T-helper 22 cell (primary cell): ENCODE results near the gene CERT1.
"Not testable (repeated sequence)": the region's sequence is repeated elsewhere in the genome, so short reads cannot be mapped to it uniquely, and the experiment has no call there.

Experiments used
- DNase-seq: peaks from one replicate; pipeline ENCODE4 v3.0.0-alpha.2; 2020; ENCODE audit warnings: low read depth

CERT1 gene

DNA sequence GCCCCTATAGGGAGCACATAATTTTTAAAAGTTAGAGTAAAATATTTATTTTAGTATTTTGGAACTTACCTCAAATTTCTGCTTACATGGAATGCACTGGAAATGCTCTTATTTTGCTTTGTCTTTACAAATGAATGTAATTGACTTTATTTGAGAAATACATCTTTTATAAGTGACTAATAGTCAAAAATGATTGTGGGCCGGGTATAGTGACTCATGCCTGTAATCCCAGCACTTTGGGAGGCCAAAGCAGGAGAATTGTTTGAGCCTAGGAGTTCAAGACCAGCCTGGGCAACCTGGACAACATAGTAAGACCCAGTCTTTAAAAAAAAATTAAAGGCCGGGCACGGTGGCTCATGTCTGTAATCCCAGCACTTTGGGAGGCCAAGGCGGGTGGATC lies 168.6 kb downstream of the CERT1 start:
- DNase-seq, result no peak

DNA sequence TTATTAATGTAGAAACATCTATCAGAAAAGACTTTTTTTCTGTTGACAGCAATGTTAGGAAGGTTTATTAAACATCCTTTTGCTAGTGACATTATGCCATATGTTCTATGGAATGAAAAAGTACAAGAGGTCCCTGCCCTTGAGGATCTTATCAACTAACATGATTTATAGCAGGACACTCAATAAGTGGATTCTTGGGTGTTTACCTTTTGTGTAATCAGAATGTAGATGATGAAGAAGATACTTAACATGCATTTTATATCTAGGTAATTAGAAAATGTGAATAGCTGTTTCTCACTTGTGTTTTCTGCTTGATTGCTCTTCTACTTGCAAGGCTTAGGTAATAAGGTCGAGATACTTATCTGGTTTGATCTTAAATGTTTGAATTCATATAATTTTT lies 169.5 kb downstream of the CERT1 start:
- DNase-seq, result no peak

DNA sequence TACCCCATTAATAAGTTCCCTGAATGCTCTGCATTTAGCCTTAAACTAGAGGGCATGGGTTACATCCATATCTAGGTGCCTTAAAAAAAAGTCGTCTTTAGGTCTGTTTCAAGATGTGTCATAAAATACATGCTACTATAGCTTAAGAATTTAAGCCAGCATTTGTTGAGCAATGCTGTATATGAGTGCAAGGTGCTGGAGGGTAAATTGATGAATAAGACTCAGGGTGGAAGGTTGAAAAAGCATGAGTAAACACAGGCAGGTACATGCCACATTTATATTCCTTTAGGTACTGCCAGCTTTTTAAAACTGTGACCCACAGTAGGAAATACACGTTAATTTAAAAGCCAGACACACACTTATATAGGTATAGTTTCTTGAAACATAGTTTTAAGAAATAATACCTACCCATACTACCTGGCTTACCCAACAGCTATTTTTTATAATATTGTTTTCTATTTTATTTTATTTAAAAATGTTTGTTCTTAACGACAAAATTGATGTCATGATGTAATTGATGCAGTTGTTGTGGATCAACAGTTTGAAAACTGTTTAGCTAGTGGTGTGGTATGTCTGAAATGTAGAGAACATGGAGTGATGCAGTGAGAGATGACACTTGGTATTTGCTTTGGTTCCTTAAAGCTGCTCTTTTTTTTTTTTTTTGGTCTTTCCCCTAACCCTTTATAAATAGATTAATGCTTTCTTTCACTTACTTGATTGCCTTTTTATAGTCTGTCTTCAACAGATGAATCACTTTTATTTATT lies 170.5 kb downstream of the CERT1 start:
- no peak for DNase-seq

DNA sequence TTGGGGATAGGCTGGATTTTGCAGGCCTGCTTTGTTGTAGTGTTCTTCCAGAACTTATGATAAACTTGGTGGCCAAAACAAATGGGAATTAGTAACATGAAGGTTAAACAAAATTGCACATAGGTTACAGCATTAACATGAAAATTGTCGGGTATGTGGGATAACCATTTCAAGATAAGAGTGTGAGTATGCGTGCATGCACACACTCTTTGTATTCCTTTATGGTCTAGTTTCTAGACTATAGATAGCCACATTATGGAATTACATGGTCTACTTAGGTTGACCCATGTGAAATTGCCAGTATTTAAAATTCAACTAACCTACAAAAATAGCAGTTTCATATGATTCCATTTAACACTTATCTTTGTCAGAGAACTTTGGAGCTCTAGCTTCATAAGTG lies 173.0 kb downstream of the CERT1 start:
- DNase-seq, result no peak

DNA sequence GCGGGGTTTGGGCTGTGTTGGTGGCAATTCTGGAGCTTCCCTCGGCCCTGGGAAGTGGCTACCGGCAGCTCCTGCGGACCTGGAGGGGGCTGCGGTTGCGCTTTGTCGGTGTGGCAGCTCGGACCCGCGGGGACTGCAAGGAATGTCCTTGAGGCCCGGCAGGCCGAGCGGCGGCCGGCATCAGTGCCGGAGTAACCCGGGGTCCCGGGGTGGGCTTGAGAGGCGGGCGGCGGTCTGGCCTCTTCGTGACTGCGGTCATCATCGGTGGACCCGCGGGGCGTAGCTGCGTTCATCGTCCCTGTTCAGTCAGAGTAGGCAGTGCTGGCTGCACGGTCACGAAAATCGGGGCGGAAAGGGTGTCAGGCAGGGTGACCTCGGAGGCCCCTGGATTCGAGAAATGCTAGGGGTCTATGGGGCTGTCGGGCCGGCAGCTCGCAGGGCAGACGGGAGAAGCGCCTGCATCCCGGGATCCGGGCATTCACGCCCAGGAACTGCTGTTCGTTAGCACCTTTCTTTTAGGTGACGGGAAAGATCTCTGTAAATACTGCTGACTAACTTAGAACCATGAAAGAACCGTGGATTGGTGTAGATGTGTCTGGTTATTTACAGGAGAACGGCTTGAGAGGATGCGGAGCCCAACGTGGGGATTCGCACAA lies 173.9 kb downstream of the CERT1 start:
- DNase-seq, result no peak

DNA sequence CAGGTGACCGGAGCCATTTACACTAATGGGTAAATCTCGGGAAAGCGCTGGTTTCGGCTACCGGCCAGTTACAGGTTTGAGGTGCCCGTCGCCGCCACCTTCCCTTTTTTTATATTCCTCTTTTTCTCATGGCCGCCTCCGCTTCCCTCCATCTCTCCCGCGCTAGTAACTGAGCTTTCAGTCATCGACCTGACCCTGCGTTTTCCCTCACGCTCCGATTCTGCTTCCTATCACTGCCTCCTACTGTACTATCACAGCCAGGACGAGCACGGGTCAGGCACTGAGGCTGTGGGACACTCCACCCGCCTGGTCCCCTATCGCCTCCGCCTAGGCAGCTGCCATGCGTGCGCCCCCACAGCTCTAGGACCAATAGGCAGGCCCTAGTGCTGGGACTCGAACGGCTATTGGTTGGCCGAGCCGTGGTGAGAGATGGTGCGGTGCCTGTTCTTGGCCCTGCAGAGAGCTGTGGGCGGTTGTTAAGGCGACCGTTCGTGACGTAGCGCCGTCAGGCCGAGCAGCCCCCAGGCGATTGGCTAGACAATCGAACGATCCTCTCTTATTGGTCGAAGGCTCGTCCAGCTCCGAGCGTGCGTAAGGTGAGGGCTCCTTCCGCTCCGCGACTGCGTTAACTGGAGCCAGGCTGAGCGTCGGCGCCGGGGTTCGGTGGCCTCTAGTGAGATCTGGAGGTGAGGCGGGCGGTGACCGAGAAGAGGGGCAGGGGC lies 174.7 kb downstream of the CERT1 start, which contains the start of gene HMGCR:
HMGCR (plus strand) TSS at position 606 of the 722 bp plus-strand sequence. CDS start 5,386 bp downstream, outside the sequence.
- DNase-seq, result peak; percentile 96

DNA sequence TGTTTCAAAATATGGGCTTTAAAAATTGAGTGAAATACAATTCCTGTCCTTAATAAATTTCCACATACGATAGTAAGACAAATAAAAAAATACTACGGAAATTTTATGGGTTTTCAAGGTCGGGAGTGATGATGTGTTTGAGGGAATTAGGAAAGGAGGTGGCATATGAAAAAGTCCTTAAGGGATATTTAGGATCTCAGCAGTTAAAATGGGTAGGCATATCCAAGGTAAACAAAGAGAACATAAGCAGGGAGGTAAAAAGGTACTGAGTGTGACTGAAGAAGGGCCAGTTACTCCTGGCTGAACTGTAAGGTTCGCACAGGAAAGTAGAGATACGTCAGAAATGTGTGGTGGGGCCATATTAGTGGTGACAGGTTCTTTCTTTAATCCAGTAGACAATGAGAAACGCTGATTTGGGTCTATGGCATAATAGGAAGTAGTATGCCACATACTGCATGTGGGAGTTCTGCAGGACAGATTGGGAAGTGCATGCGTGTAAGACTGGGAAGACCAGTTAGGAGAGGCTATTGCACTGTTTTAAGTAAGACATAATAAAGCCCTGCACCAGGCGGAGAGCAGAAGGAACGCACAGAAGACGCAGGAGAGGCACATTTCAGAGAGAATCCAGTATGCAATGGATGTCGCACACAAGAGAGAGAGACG lies 175.3 kb downstream of the CERT1 start:
- DNase-seq, result no peak

DNA sequence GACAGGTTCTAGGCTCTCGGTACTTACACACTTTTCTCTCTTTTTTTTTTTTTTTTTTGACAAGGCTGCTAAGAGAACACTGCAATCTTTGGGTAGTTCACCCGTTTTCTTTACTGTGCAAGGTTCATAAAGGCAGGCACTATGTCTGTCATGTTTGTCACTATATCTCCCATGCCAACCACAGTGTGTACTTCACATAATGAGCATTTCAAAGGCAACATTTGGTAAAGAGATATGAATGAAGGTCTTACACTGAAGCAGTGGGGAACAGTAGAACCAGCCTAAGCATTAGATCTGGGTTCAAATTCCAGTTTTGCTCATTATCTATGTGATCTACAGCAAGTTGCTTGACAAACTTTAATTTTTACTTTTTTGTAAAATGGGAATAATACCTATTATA lies 175.9 kb downstream of the CERT1 start:
- DNase-seq, result no peak

DNA sequence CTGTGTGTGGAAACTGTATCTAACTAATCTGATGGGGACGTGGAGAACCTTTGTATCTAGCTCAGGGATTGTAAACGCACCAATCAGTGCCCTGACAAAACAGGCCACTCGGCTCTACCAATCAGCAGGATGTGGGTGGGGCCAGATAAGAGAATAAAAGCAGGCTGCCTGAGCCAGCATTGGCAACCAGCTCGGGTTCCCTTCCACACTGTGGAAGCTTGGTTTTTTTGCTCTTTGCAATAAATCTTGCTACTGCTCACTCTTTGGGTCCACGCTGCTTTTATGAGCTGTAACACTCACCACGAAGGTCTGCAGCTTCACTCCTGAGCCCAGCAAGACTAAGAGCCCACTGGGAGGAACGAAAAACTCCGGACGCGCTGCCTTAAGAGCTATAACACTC lies 177.0 kb downstream of the CERT1 start:
- not testable (repeated sequence) for DNase-seq

DNA sequence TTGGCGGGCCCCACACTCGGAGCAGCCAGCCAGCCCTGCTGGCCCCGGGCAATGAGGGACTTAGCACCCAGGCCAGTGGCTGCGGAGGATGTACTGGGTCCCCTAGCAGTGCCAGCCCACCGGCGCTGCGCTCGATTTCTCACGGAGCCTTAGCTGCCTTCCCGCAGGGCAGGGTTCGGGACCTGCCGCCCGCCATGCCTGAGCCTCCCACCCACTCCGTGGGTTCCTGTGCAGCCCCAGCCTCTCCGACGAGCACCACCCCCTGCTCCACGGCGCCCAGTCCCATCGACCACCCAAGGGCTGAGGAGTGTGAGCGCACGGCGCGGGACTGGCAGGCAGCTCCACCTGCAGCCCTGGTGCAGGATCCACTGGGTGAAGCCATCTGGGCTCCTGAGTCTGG lies 177.7 kb downstream of the CERT1 start:
- DNase-seq, result not testable (repeated sequence)

DNA sequence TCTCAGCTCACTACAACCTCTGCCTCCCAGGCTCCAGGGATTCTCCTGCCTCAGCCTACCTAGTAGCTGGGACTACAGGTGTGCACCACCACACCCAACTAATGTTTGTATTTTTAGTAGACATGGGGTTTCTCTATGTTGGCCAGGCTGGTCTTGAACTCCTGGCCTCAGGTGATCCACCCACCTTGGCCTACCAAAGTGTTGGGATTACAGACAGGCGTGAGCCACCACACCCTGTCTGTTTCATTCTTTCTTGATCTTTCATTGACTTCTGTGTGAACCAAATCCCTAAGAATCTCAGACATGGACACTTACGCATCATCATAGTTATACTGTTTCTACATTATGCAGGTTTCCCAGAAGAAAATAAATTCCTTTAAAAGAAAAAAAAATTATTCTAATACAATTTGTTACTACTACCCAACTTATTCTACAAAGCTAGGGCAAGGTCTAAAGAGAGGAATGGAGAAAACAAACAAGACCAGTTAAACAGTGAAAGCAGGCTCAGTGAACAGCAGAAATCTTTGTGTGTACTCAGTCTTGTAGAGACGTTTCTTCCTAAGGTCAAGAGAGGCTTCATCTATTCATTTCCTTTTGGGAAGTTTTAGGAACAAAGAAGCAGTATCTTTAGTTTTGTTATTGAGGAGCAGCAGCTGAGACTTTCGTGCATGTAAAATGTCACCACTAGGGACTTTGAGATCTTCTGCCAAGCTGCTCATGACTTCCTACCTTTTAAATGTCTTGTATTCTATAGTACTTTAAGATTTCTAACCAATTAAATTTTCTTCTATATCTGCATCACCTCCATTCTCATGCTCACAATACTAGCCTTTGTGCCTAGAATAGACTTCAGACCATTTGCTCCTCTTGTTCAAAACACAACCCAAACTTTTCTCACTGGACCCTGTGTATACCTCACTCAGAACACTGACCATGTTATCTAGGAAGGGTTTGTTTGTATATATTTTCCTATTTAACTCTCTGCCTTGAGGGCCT lies 180.0 kb downstream of the CERT1 start:
- DNase-seq, result no peak

DNA sequence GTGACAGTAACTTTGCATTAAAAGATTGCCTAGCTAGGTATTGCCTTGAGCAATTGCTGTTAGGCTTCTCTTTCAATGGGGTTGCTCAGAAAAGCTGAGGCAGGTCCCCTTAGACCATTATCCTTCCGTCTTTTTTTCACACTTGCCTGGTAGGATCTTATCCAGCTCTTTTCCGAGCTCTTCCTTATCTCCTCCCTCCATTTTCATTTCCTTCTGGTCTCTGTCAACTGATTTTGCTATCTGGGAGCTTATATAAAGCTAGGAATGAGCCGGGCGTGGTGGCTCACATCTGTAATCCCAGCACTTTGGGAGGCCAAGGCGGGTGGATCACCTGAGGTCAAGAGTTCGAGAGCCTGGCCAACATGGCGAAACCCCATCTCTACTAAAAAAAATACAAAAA lies 181.0 kb downstream of the CERT1 start:
- DNase-seq, result no peak
